Amniotic epithelial cell (primary cell): ENCODE results near the gene KDSR.

Source experiments
- DNase-seq: peaks from one replicate; pipeline ENCODE4 v3.0.0-alpha.2; 2010; ENCODE audit warnings: low read depth

Gene KDSR

GRCh38 chr18:63367053-63367953 lies at the start of gene KDSR:
Gene KDSR, minus strand, starts transcription at chr18:63367206. Its CDS starts 88 bp downstream, at chr18:63367118.
- DNase-seq: peak; percentile 99

- DNase-seq: no peak
These were observed 45.9 kb upstream of the KDSR start for GRCh38 chr18:63412953-63413352.

- DNase-seq: peak; percentile 79
These were observed 43.8 kb upstream of the KDSR start for GRCh38 chr18:63410792-63411191.

- DNase-seq: peak; percentile 30
These were observed 42.3 kb upstream of the KDSR start for GRCh38 chr18:63409301-63409700.

GRCh38 chr18:63407734-63408133 lies 40.7 kb upstream of the KDSR start:
- no peak for DNase-seq

GRCh38 chr18:63405986-63406385 lies 39.0 kb upstream of the KDSR start:
- DNase-seq: no peak

- DNase-seq: no peak
These were observed 35.5 kb upstream of the KDSR start for GRCh38 chr18:63402246-63403162.

- no peak for DNase-seq
These were observed 32.3 kb upstream of the KDSR start for GRCh38 chr18:63399300-63399699.

GRCh38 chr18:63397349-63397748 lies 30.3 kb upstream of the KDSR start:
- DNase-seq: no peak

GRCh38 chr18:63395503-63395902 lies 28.5 kb upstream of the KDSR start:
- DNase-seq: peak; percentile 4

- no peak for DNase-seq
These were observed 27.9 kb upstream of the KDSR start for GRCh38 chr18:63394954-63395353.

- no peak for DNase-seq
These were observed 20.9 kb upstream of the KDSR start for GRCh38 chr18:63387861-63388260.

GRCh38 chr18:63382843-63383242 lies 15.8 kb upstream of the KDSR start:
- no peak for DNase-seq

GRCh38 chr18:63379639-63379962 lies 12.6 kb upstream of the KDSR start:
- DNase-seq: no peak

- DNase-seq: no peak
These were observed 12.1 kb upstream of the KDSR start for GRCh38 chr18:63378919-63379638.

- DNase-seq: no peak
These were observed 10.4 kb upstream of the KDSR start for GRCh38 chr18:63377275-63377980.

GRCh38 chr18:63376538-63376937 lies 9.5 kb upstream of the KDSR start:
- peak; percentile 96 for DNase-seq

- DNase-seq: no peak
These were observed 7.5 kb upstream of the KDSR start for GRCh38 chr18:63374540-63374939.

GRCh38 chr18:63373161-63373560 lies 6.2 kb upstream of the KDSR start:
- no peak for DNase-seq

- no peak for DNase-seq
These were observed 1.6 kb upstream of the KDSR start for GRCh38 chr18:63368611-63369010.

GRCh38 chr18:63366213-63367052 lies 573 bp downstream of the KDSR start:
- DNase-seq: peak; percentile 46
